Stimulated activated CD4-positive, alpha-beta T cell treated with anti-CD3 and anti-CD28 coated beads, Interleukin-2, amount 100 ng/mL, for 48 hours (primary cell): ENCODE data around the gene PRRT1B.

ENCODE experiments used
- DNase-seq, 2 donors: peaks; one replicate each; pipeline ENCODE4 v3.0.0-alpha.2; 2020

Gene PRRT1B

DNA sequence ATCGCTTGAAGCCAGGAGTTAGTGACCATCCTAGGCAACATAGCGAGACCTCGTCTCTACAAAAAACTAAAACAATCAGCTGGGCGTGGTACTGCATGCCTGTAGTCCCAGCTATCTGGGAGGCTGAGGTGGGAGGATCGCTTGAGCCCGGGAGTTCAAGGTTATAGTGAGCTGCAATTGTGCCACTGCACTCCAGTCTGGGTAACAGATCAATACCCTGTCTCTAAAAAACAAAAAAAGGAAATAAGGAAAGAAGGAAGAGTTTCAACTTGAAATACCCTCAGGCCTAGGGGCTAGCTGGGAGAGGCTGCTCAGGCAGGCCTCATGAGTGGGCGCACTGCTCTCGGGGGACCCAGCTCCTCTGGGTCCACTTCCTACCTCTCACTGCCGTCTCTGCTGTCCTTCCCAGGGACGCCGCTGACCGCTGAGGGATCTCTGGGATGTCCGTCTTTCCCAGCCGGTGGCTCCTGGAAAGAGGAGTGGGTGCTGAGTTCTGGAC, 56.4 kb downstream of the PRRT1B start:
- DNase-seq: no peak

DNA sequence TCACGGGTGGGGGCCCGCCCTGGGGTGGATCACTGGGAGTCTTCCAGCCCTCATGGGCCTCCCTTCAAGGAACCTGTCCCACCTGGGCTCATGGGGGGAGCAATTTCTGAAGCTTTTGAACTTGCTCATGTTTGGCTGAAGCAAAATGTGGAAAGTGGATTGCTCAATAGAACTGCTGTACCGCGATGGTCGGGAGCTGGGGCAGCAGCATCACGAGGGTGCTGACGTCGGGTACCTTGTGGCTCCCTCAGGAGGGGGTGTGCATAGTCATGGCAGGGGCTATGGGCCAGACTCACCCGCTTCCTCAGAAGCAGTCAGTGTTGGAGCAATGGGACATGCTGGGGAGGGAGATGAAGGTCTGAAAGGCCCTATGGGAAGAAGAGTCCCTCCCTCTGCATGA, 57.9 kb downstream of the PRRT1B start:
- no peak for DNase-seq

DNA sequence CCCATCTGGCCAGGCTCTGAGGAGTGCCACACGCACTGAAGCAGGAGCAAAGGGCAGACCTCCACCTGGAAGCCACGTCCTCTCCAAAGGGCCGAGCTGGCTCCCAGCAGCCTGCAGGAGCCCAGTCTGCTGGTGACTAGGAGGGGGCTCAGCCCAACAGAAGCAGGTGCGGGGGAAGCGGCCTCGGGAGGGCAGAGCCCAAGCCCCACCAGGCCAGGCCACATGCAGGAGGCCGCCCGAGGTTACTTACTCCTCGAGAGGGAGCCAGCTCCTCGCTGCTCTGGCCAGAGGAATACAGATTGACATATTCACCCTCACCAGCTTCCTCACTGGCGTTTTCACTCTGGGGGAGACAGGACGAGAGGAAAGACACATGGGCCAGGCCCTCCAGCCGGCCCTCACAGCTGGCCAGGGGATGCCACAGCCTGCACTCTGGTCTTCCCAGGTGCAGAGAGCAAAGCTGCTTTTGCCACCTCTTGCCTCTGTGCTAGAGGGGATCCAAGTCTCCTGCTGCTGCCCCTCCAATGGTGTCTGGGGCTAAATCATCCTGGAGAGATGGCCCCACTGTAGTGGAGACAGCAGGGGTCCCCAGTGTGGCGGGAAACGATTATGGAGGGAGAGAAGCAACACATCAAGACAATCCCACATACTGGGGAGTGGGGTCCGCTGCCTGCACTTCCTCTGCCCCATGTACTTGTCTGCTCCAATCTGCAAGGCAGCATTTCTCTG, 58.6 kb downstream of the PRRT1B start:
- no peak for DNase-seq

DNA sequence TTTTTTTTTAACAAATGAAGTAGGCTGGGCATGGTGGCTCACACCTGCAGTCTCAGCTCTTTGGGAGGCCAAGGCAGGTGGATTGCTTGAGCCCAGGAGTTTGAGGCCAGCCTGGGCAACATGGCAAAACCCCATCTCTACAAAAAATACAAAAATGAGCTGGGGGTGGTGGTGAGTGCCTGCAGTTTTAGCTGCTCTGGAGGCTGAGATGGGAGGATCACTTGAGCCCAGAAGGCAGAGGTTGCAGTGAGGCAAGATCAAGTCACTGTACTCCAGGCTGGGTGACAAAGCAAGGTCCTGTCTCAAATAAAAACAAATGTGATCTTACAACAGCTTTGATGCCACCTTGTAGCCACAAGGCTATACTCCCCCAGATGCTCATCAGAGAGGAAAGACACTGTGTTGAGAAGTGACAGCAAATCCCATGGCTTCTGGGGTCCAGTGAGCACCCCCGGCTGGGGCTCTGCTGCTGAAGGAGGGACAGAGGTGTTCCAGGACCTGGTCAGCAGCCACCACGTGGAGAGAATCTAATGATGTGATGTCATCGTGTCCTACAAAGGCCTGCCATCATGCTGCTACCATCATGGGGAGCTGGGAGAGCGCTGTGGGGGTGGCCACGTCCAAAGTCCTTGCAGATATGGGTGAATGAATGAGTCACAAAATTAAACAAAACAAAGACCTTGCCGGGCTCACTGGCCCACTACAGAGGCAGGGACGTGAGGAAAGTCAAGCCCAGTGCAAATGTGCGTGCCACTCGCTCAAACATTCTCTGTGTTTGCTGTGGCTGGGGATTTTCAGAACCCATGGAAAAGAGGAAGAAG, 60.7 kb downstream of the PRRT1B start:
- no peak for DNase-seq

DNA sequence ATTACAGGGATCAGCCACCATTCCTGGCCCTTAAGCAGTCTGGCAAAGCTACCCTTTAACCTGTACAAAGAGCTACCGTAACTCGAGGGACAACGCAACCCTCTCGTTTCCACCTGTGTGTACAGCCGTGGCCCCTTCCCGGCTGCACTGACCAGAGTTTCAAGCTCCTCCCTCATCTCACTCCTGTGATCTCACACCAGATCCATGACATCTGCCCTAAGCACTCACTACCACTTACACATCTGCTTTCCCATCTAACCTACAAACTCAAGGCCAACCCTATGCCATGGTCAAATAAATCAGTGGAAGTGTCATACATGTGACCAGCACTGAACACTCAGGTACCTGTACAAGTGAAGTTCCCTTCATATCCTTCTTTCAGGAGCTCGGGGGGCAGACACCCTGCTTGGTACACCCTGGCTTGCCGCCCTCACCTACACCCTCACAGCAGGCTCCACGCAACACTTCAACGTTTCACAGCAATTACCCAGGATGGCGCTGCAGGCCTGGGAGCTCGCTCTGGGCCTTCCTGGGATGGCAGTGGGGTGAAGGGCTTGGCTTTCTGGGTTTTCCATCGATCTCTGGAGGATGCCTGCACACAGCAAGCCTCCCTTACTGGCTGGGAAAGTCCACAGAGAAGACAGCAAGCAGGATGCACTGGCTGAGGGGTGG, 61.7 kb downstream of the PRRT1B start:
- DNase-seq: no peak

GRCh38 chr9:131607591-131607990, 62.3 kb downstream of the PRRT1B start:
- DNase-seq: no peak

GRCh38 chr9:131608493-131609037, 63.2 kb downstream of the PRRT1B start:
- no peak for DNase-seq
